Measurements from ENCODE around the gene AXDND1. TPM values are rescaled to one million over a fixed set of nuclear protein-coding genes. Genes with fewer than 3 reads are reported as not detected.

AXDND1 gene
- total and polyA plus RNA-seq, 2 of the 8 experiments (the other 6 are each of a cell fraction or from before 2014, with no cell fraction given) = 0.61 TPM; not detected in 1

GRCh38 chr1:179365342-179366092, at the start of gene AXDND1 (continued):
- TF ChIP-seq SIN3A (conservative IDR thresholded peaks at IDR 0.05 in 1 of 2, IDR thresholded peaks at IDR 0.05 in 1 of 2; ENCODE audit: low read depth in 1 of 2, low read length in 2 of 2) = peak in 1 of 2 experiments; percentile 95; a peak in 2 of 4 replicates
- no peak for TF ChIP-seq KDM5A (IDR thresholded peaks at IDR 0.05; ENCODE audit: low read length)
- no peak for TF ChIP-seq GTF2F1 (IDR thresholded peaks at IDR 0.05; ENCODE audit: borderline replicate concordance, low read depth, low read length)
- TF ChIP-seq SP2 (IDR thresholded peaks at IDR 0.05; ENCODE audit: low read length) = no peak
- TF ChIP-seq PHF8 (conservative IDR thresholded peaks at IDR 0.05; ENCODE audit: low read depth, low read length) = no peak; the same call in none of the 2 replicates
- no peak for TF ChIP-seq MAFK (IDR thresholded peaks at IDR 0.05; ENCODE audit: low read depth, low read length)
- TF ChIP-seq NRF1 (IDR thresholded peaks at IDR 0.05; ENCODE audit: low read depth, low read length) = peak; percentile 72
- TF ChIP-seq MAX (IDR thresholded peaks at IDR 0.05) = peak; percentile 41
- TF ChIP-seq BCL11A (IDR thresholded peaks at IDR 0.05; ENCODE audit: low read depth in 2 of 2, low read length in 2 of 2) = no peak
- TF ChIP-seq, protein P1, sequence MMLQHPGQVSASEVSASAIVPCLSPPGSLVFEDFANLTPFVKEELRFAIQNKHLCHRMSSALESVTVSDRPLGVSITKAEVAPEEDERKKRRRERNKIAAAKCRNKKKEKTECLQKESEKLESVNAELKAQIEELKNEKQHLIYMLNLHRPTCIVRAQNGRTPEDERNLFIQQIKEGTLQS (IDR thresholded peaks at IDR 0.05; ENCODE audit: insufficient read depth, low read depth, low read length) = no peak
- TF ChIP-seq, protein P2, sequence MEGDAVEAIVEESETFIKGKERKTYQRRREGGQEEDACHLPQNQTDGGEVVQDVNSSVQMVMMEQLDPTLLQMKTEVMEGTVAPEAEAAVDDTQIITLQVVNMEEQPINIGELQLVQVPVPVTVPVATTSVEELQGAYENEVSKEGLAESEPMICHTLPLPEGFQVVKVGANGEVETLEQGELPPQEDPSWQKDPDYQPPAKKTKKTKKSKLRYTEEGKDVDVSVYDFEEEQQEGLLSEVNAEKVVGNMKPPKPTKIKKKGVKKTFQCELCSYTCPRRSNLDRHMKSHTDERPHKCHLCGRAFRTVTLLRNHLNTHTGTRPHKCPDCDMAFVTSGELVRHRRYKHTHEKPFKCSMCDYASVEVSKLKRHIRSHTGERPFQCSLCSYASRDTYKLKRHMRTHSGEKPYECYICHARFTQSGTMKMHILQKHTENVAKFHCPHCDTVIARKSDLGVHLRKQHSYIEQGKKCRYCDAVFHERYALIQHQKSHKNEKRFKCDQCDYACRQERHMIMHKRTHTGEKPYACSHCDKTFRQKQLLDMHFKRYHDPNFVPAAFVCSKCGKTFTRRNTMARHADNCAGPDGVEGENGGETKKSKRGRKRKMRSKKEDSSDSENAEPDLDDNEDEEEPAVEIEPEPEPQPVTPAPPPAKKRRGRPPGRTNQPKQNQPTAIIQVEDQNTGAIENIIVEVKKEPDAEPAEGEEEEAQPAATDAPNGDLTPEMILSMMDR (IDR thresholded peaks at IDR 0.05; ENCODE audit: control extremely low read depth in 1 of 3, insufficient read depth in 1 of 3, low read depth in 1 of 3, low read length in 3 of 3) = peak in 1 of 3 experiments; percentile 7; a peak in 1 of 4 replicates
- no peak for TF ChIP-seq SP1 (IDR thresholded peaks at IDR 0.05; ENCODE audit: low read depth, low read length)
- TF ChIP-seq ASH2L (IDR thresholded peaks at IDR 0.05; ENCODE audit: low read length) = peak; percentile 63
- no peak for TF ChIP-seq FOSL1 (IDR thresholded peaks at IDR 0.05; ENCODE audit: insufficient read depth, low read depth, low read length)
- peak; percentile 61; the same call in 1 of the 2 replicates for TF ChIP-seq TAF1 (IDR thresholded peaks at IDR 0.05; ENCODE audit: low read depth, low read length)
- TF ChIP-seq RNF2 (IDR thresholded peaks at IDR 0.05; ENCODE audit: borderline replicate concordance, low read depth, low read length, missing control alignments, poor library complexity, severe bottlenecking) = no peak
- TF ChIP-seq HDAC6 (IDR thresholded peaks at IDR 0.05; ENCODE audit: low read depth, low read length) = no peak
- peak; percentile 95 for TF ChIP-seq KDM4A (IDR thresholded peaks at IDR 0.05; ENCODE audit: low read depth, low read length, severe bottlenecking)
- TF ChIP-seq HDAC2 (IDR thresholded peaks at IDR 0.05; ENCODE audit: borderline replicate concordance in 1 of 2, low read depth in 2 of 2, low read length in 2 of 2) = peak in 1 of 2 experiments; percentile 96; a peak in 1 of 4 replicates
- no peak for TF ChIP-seq SIRT6 (IDR thresholded peaks at IDR 0.05; ENCODE audit: low read length)
